PC-9 (cell line): ENCODE results near the gene SLC25A28. TPM values are rescaled to one million over a fixed set of nuclear protein-coding genes. Genes with fewer than 3 reads are reported as not detected.

Source experiments
- BruUV-seq: library from RNA; stranded (reverse); fragments of 400-500 nt; replicated peaks from 2 replicates; lab custom pipeline; 2021; lab: Mats Ljungman, UMichigan
- CTCF ChIA-PET: fragments of 300-600 bp; sonication (Branson Sonifier 250); formaldehyde crosslinking; loops from one replicate; lab custom pipeline; 2022; ENCODE audit warnings: antibody characterized with exemption; lab: Charles Lee
- POLR2A ChIA-PET: fragments of 300-600 bp; sonication (Branson Sonifier 250); formaldehyde crosslinking; loops from one replicate; lab custom pipeline; 2022; ENCODE audit warnings: antibody characterized with exemption; ENCODE audit not compliant: unreplicated experiment; lab: Charles Lee
- DNase-seq, 2 experiments: peaks; one replicate each; pipeline versions ENCODE4 v3.0.0 to v3.0.0-alpha.2; 2015 to 2022; ENCODE audit warnings: mixed read lengths in 1 of 2
- H2AFZ ChIP-seq: fragments of 200-600 bp; sonication (generic); 2 replicates; pipeline ENCODE4 v1.8.1; 2017; ENCODE audit warnings: antibody characterized with exemption
- H3F3A ChIP-seq: fragments of 200-600 bp; sonication (generic); 2 replicates; pipeline ENCODE4 v1.8.1; 2017; ENCODE audit warnings: antibody characterized with exemption, mild to moderate bottlenecking, low read depth; ENCODE audit not compliant: insufficient read depth
- H3K27ac ChIP-seq: fragments of 200-600 bp; sonication (generic); 2 replicates; pipeline ENCODE4 v1.6.1; 2016; ENCODE audit warnings: mixed run types
- H3K27me3 ChIP-seq: fragments of 200-600 bp; sonication (generic); 2 replicates; pipeline ENCODE4 v1.6.1; 2016; ENCODE audit warnings: low read depth, mixed run types; ENCODE audit not compliant: insufficient read depth
- H3K36me3 ChIP-seq: fragments of 200-600 bp; sonication (generic); 2 replicates; pipeline ENCODE4 v1.6.1; 2016; ENCODE audit warnings: low read depth, mixed run types
- H3K4me1 ChIP-seq: fragments of 200-600 bp; sonication (generic); replicated peaks from 2 replicates; pipeline ENCODE4 v1.6.1; 2016; ENCODE audit warnings: mixed run types; ENCODE audit not compliant: insufficient read depth
- H3K4me2 ChIP-seq: fragments of 200-600 bp; sonication (generic); 2 replicates; pipeline ENCODE4 v1.6.1; 2017; ENCODE audit warnings: mixed run types
- H3K4me3 ChIP-seq: fragments of 200-600 bp; sonication (generic); 2 replicates; pipeline ENCODE4 v1.6.1; 2016; ENCODE audit warnings: mixed run types
- H3K79me2 ChIP-seq: fragments of 200-600 bp; sonication (generic); 2 replicates; pipeline ENCODE4 v1.6.1; 2017; ENCODE audit warnings: low read depth, mixed run types
- H3K9me2 ChIP-seq: fragments of 200-600 bp; sonication (generic); 2 replicates; pipeline ENCODE4 v1.8.1; 2017; ENCODE audit warnings: mild to moderate bottlenecking; ENCODE audit not compliant: insufficient read depth
- H3K9me3 ChIP-seq: fragments of 200-600 bp; sonication (generic); 2 replicates; pipeline ENCODE4 v1.8.1; 2016; ENCODE audit warnings: low read depth; ENCODE audit not compliant: insufficient read depth
- H4K20me1 ChIP-seq: fragments of 200-600 bp; sonication (generic); 2 replicates; pipeline ENCODE4 v1.8.1; 2017; ENCODE audit not compliant: insufficient read depth
- EZH2 ChIP-seq: fragments of 200-600 bp; sonication (generic); IDR thresholded peaks from 2 replicates; pipeline ENCODE4 v1.8.0; 2017; ENCODE audit warnings: antibody characterized with exemption, low read depth
- intact Hi-C: fragments of 100-400 bp; cut with micrococcal nuclease; formaldehyde crosslinking; loops from one replicate; pipeline ENCODE4 v1.10.0; 2022; ENCODE audit not compliant: unreplicated experiment
- total RNA-seq: library from RNA; stranded (reverse); gene quantifications from 2 replicates; pipeline ENCODE4 v1.2.3, GENCODE V29; 2021
- TF ChIP-seq, protein P1 (sequence below): fragments of 200-600 bp; sonication (generic); conservative IDR thresholded peaks from 2 replicates; pipeline ENCODE4 v1.6.1; 2017; ENCODE audit warnings: mixed run types, antibody characterized with exemption, mild to moderate bottlenecking, moderate library complexity

Gene SLC25A28
- total RNA-seq, 1 experiment from 2014 or later, result 17.6 TPM

GRCh38 chr10:99595770-99596465 is 24.3 kb downstream of the SLC25A28 start:
- H4K20me1 ChIP-seq, result no peaks in the 10 kb centered on the region
- BruUV-seq, result no TSS peak
- peak overlapping the region; percentile 26; the same call in 1 of the 2 replicates for H3K4me2 ChIP-seq
- H3K4me1 ChIP-seq, result peaks cover 11% of the 10 kb centered on the region
- peak overlapping the region; percentile 12; the same call in 1 of the 2 replicates for H3K27ac ChIP-seq
- ChIA-PET POLR2A (no interaction called here), CTCF (no interaction called here)
- H3K4me3 ChIP-seq, result no peak overlapping the region
- no peaks in the 10 kb centered on the region for H3K36me3 ChIP-seq
- no peaks in the 10 kb centered on the region for H3F3A ChIP-seq
- TF ChIP-seq, protein P1, sequence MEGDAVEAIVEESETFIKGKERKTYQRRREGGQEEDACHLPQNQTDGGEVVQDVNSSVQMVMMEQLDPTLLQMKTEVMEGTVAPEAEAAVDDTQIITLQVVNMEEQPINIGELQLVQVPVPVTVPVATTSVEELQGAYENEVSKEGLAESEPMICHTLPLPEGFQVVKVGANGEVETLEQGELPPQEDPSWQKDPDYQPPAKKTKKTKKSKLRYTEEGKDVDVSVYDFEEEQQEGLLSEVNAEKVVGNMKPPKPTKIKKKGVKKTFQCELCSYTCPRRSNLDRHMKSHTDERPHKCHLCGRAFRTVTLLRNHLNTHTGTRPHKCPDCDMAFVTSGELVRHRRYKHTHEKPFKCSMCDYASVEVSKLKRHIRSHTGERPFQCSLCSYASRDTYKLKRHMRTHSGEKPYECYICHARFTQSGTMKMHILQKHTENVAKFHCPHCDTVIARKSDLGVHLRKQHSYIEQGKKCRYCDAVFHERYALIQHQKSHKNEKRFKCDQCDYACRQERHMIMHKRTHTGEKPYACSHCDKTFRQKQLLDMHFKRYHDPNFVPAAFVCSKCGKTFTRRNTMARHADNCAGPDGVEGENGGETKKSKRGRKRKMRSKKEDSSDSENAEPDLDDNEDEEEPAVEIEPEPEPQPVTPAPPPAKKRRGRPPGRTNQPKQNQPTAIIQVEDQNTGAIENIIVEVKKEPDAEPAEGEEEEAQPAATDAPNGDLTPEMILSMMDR, result no peak
- no peak for TF ChIP-seq EZH2
- no peaks in the 10 kb centered on the region for H3K9me2 ChIP-seq
- no peaks in the 10 kb centered on the region for H3K27me3 ChIP-seq
- H2AFZ ChIP-seq, result 0 out of 2 replicates have a peak overlapping the region, but pooled peaks have one; percentile 39
- H3K9me3 ChIP-seq, result no peaks in the 10 kb centered on the region
- DNase-seq, result peak; percentile 49 to 61
- H3K79me2 ChIP-seq, result no peaks in the 10 kb centered on the region
- intact Hi-C loops, result no loop called here

GRCh38 chr10:99595236-99595635 is 25.0 kb downstream of the SLC25A28 start:
- intact Hi-C loops, result no loop called here
- H3K4me3 ChIP-seq, result no peak overlapping the region
- H4K20me1 ChIP-seq, result no peaks in the 10 kb centered on the region
- CTCF ChIA-PET, result no interaction called here
- no peaks in the 10 kb centered on the region for H3K79me2 ChIP-seq
- no peak for DNase-seq
- no peaks in the 10 kb centered on the region for H3K36me3 ChIP-seq
- BruUV-seq, result no TSS peak
- POLR2A ChIA-PET, result no interaction called here
- 0 out of 2 replicates have a peak overlapping the region, but pooled peaks have one; percentile 12 for H3K27ac ChIP-seq
- no peaks in the 10 kb centered on the region for H3F3A ChIP-seq
- H3K4me1 ChIP-seq, result peaks cover 11% of the 10 kb centered on the region
- no peak for TF ChIP-seq EZH2
- TF ChIP-seq, protein P1, result no peak
- H3K27me3 ChIP-seq, result no peaks in the 10 kb centered on the region
- peak overlapping the region; percentile 26; the same call in 1 of the 2 replicates for H3K4me2 ChIP-seq
- 0 out of 2 replicates have a peak overlapping the region, but pooled peaks have one; percentile 39 for H2AFZ ChIP-seq
- no peaks in the 10 kb centered on the region for H3K9me3 ChIP-seq
- no peaks in the 10 kb centered on the region for H3K9me2 ChIP-seq

- TF ChIP-seq EZH2, result no peak
- TF ChIP-seq, protein P1, result no peak
- Histone ChIP-seq H2AFZ (no peak overlapping the region), H3F3A (no peaks in the 10 kb centered on the region), H3K9me3 (no peaks in the 10 kb centered on the region), H3K27ac (no peak overlapping the region), H3K4me1 (peaks cover 11% of the 10 kb centered on the region), H4K20me1 (no peaks in the 10 kb centered on the region), H3K4me3 (no peak overlapping the region), H3K79me2 (no peaks in the 10 kb centered on the region), H3K4me2 (no peak overlapping the region), H3K9me2 (no peaks in the 10 kb centered on the region), H3K27me3 (no peaks in the 10 kb centered on the region), H3K36me3 (no peaks in the 10 kb centered on the region)
- ChIA-PET CTCF (no interaction called here), POLR2A (no interaction called here)
- BruUV-seq, result no TSS peak
- intact Hi-C loops, result no loop called here
- no peak for DNase-seq
Observed at GRCh38 chr10:99593312-99593711, 26.9 kb downstream of the SLC25A28 start.
